PC-3 (cell line): ENCODE results near the gene TEX54. TPM values are rescaled to one million over a fixed set of nuclear protein-coding genes. Genes with fewer than 3 reads are reported as not detected.

ENCODE experiments used
- ATAC-seq: fragments of 200-7000 bp; cut with Tn5 transposase; 2 replicates; pipeline ENCODE4 v1.9.1; 2020; ENCODE audit warnings: mild to moderate bottlenecking, moderate library complexity
- BruUV-seq: library from RNA; stranded (reverse); fragments of 400-500 nt; replicated peaks from 2 replicates; lab custom pipeline; 2021; lab: Mats Ljungman, UMichigan
- CTCF ChIA-PET: fragments of 300-600 bp; sonication (Branson Sonifier 250); formaldehyde crosslinking; loops from one replicate; lab custom pipeline; 2022; ENCODE audit warnings: antibody characterized with exemption; lab: Charles Lee
- POLR2A ChIA-PET: fragments of 300-600 bp; sonication (Branson Sonifier 250); formaldehyde crosslinking; loops from one replicate; lab custom pipeline; 2022; ENCODE audit warnings: antibody characterized with exemption; ENCODE audit not compliant: unreplicated experiment; lab: Charles Lee
- DNase-seq: peaks from one replicate; pipeline ENCODE4 v3.0.0-alpha.2; 2015
- H2AFZ ChIP-seq: fragments of 300-600 bp; sonication (generic); 2 replicates; pipeline ENCODE4 v1.6.0; 2016; ENCODE audit warnings: antibody characterized with exemption, low read length
- H3F3A ChIP-seq: fragments of 300-600 bp; sonication (generic); one replicate; pipeline ENCODE4 v1.6.0; 2017; ENCODE audit warnings: antibody characterized with exemption, low read length, control low read depth, mild to moderate bottlenecking; ENCODE audit not compliant: unreplicated experiment
- H3K27ac ChIP-seq: fragments of 300-600 bp; sonication (generic); 2 replicates; pipeline ENCODE4 v1.5.1; 2016; ENCODE audit warnings: mild to moderate bottlenecking, low read length
- H3K27me3 ChIP-seq: fragments of 300-600 bp; sonication (generic); 2 replicates; pipeline ENCODE4 v1.6.1; 2016; ENCODE audit warnings: low read length, mixed read lengths
- H3K36me3 ChIP-seq: fragments of 300-600 bp; sonication (generic); 2 replicates; pipeline ENCODE4 v1.6.1; 2016; ENCODE audit warnings: low read depth, mixed run types, low read length, mixed read lengths
- H3K4me1 ChIP-seq: fragments of 300-600 bp; sonication (generic); 2 replicates; pipeline ENCODE4 v1.5.1; 2016; ENCODE audit warnings: low read length; ENCODE audit not compliant: insufficient read depth
- H3K4me2 ChIP-seq: fragments of 300-600 bp; sonication (generic); 2 replicates; pipeline ENCODE4 v1.6.0; 2016; ENCODE audit warnings: low read length
- H3K4me3 ChIP-seq: fragments of 300-600 bp; sonication (generic); 2 replicates; pipeline ENCODE4 v1.5.1; 2016; ENCODE audit warnings: mild to moderate bottlenecking, low read length, mixed read lengths
- H3K79me2 ChIP-seq: fragments of 300-600 bp; sonication (generic); 2 replicates; pipeline ENCODE4 v1.6.1; 2017; ENCODE audit warnings: low read length, mixed read lengths
- H3K9ac ChIP-seq: fragments of 300-600 bp; sonication (generic); 2 replicates; pipeline ENCODE4 v1.6.0; 2016; ENCODE audit warnings: mild to moderate bottlenecking, low read length
- H3K9me2 ChIP-seq: fragments of 300-600 bp; sonication (generic); replicated peaks from 2 replicates; pipeline ENCODE4 v1.6.1; 2016; ENCODE audit warnings: mixed run types, low read length, mixed read lengths
- H3K9me3 ChIP-seq: fragments of 300-600 bp; sonication (generic); 2 replicates; pipeline ENCODE4 v1.6.1; 2016; ENCODE audit warnings: low read length, mixed read lengths
- H4K20me1 ChIP-seq: fragments of 300-600 bp; sonication (generic); 2 replicates; pipeline ENCODE4 v1.6.1; 2016; ENCODE audit warnings: low read length, mixed read lengths
- CTCF ChIP-seq: fragments of 300-600 bp; sonication (generic); conservative IDR thresholded peaks from 2 replicates; pipeline ENCODE4 v1.5.1; 2017; ENCODE audit warnings: antibody characterized with exemption, low read depth, mild to moderate bottlenecking, low read length
- EZH2 ChIP-seq: fragments of 300-600 bp; sonication (generic); IDR thresholded peaks from one replicate; pipeline ENCODE4 v1.6.1; 2017; ENCODE audit warnings: antibody characterized with exemption, mild to moderate bottlenecking, low read length; ENCODE audit not compliant: unreplicated experiment
- EZH2phosphoT487 ChIP-seq: fragments of 300-600 bp; sonication (generic); IDR thresholded peaks from 2 replicates; pipeline ENCODE4 v1.6.1; 2018; ENCODE audit warnings: mild to moderate bottlenecking, antibody characterized with exemption, low read length, borderline replicate concordance
- intact Hi-C: fragments of 100-400 bp; cut with micrococcal nuclease; formaldehyde crosslinking; loops from 2 replicates; pipeline ENCODE4 v1.9.0; 2023
- microRNA-seq: library from miRNA; unstranded; fragments of <30 nt; microRNA quantifications from one replicate; pipeline ENCODE4 v1.1.0, GENCODE V29; 2020; ENCODE audit not compliant: unreplicated experiment
- total RNA-seq: library from RNA; depleted of rRNA; stranded (reverse); fragments of >200 nt; gene quantifications from 2 replicates; pipeline ENCODE4 v1.2.3, GENCODE V29; 2014; rRNA removed

Gene TEX54
- total RNA-seq, 1 experiment from 2014 or later, result not detected

GRCh38 chr11:62782753-62783152 is 49.9 kb downstream of the TEX54 start:
- ATAC-seq, result no peak
- Histone ChIP-seq H3K27ac (no peak overlapping the region), H2AFZ (no peak overlapping the region), H3F3A (peaks cover 8% of the 10 kb centered on the region), H3K27me3 (no peaks in the 10 kb centered on the region), H3K4me3 (no peak overlapping the region), H4K20me1 (no peaks in the 10 kb centered on the region), H3K36me3 (peaks cover 11% of the 10 kb centered on the region; the same call in 1 of the 2 replicates), H3K79me2 (no peaks in the 10 kb centered on the region), H3K9me2 (no peaks in the 10 kb centered on the region), H3K4me2 (no peak overlapping the region), H3K4me1 (peaks cover 7% of the 10 kb centered on the region), H3K9ac (no peak overlapping the region), H3K9me3 (no peaks in the 10 kb centered on the region)
- POLR2A ChIA-PET, result no interaction called here
- CTCF ChIA-PET, result no interaction called here
- no peak for DNase-seq
- intact Hi-C loops, result no loop called here
- BruUV-seq, result no TSS peak
- no peak for TF ChIP-seq EZH2
- no peak for TF ChIP-seq EZH2phosphoT487
- no peak for TF ChIP-seq CTCF

Small RNA genes within 50 kb of the gene (microRNA-seq; reads per million reads assigned to microRNA genes)
- 1.3 reads per million for gene MIR6514
- gene MIR6748, result not detected

Other genes with a start within 250 kb of the TEX54 start
- 17.8 and 20.6 TPM in 2 replicates for gene TUT1, start 241.3 kb downstream of the TEX54 start, total RNA-seq
- 193 and 259 TPM in 2 replicates for gene MTA2, start 231.0 kb downstream of the TEX54 start, total RNA-seq
- 32.8 and 50.6 TPM in 2 replicates for gene EML3, start 220.1 kb downstream of the TEX54 start, total RNA-seq
- gene ROM1, start 219.6 kb downstream of the TEX54 start, total RNA-seq, result 5.8 and 13.9 TPM in 2 replicates
- 65.8 and 76.3 TPM in 2 replicates for gene B3GAT3, start 210.9 kb downstream of the TEX54 start, total RNA-seq
- 274 and 290 TPM in 2 replicates for gene GANAB, start 186.2 kb downstream of the TEX54 start, total RNA-seq
- gene INTS5, start 179.5 kb downstream of the TEX54 start, total RNA-seq, result 31.0 and 32.5 TPM in 2 replicates
- gene C11orf98, start 167.6 kb downstream of the TEX54 start, total RNA-seq, result 236 and 302 TPM in 2 replicates
- gene CSKMT, start 167.5 kb downstream of the TEX54 start, total RNA-seq, result 12.9 and 16.3 TPM in 2 replicates
- 83.6 and 95.6 TPM in 2 replicates for gene UQCC3, start 161.2 kb downstream of the TEX54 start, total RNA-seq
- 4.7 and 9.7 TPM in 2 replicates for gene LBHD1, start 160.6 kb downstream of the TEX54 start, total RNA-seq
- 190 and 311 TPM in 2 replicates for gene UBXN1, start 153.8 kb downstream of the TEX54 start, total RNA-seq
- 0.51 and 0.86 TPM in 2 replicates for gene LRRN4CL, start 143.3 kb downstream of the TEX54 start, total RNA-seq
- gene BSCL2, start 125.4 kb downstream of the TEX54 start, total RNA-seq, result 65.7 and 73.4 TPM in 2 replicates
- gene GNG3, start 125.2 kb downstream of the TEX54 start, total RNA-seq, result not detected in 2 replicates
- gene HNRNPUL2, start 105.4 kb downstream of the TEX54 start, total RNA-seq, result 15.5 and 25.4 TPM in 2 replicates
- gene TTC9C, start 104.4 kb downstream of the TEX54 start, total RNA-seq, result 26.1 and 37.4 TPM in 2 replicates
- 2.2 and 3.3 TPM in 2 replicates for gene ZBTB3, start 78.7 kb downstream of the TEX54 start, total RNA-seq
- 208 and 230 TPM in 2 replicates for gene POLR2G, start 71.3 kb downstream of the TEX54 start, total RNA-seq
- gene TAF6L, start 61.4 kb downstream of the TEX54 start, total RNA-seq, result 40.2 and 43.9 TPM in 2 replicates
- 80.2 and 86.7 TPM in 2 replicates for gene TMEM179B, start 45.4 kb downstream of the TEX54 start, total RNA-seq
- 37.5 and 49.6 TPM in 2 replicates for gene TMEM223, start 40.8 kb downstream of the TEX54 start, total RNA-seq
- gene NXF1, start 27.4 kb downstream of the TEX54 start, total RNA-seq, result 33.1 and 33.2 TPM in 2 replicates
- gene STX5, start 790 bp downstream of the TEX54 start, total RNA-seq, result 41.4 and 48.2 TPM in 2 replicates
- 217 and 222 TPM in 2 replicates for gene WDR74, start 6.7 kb upstream of the TEX54 start, total RNA-seq
- gene SLC3A2, start 48.1 kb upstream of the TEX54 start, total RNA-seq, result 243 and 304 TPM in 2 replicates
- gene CHRM1, start 88.5 kb upstream of the TEX54 start, total RNA-seq, result not detected in 2 replicates
- gene SLC22A6, start 152.1 kb upstream of the TEX54 start, total RNA-seq, result not detected in 2 replicates
- gene SLC22A8, start 183.0 kb upstream of the TEX54 start, total RNA-seq, result not detected in 2 replicates